Stimulated activated CD8-positive, alpha-beta memory T cell treated with anti-CD3 and anti-CD28 coated beads, Interleukin-15, amount 100 ng/mL, for 48 hours (primary cell): ENCODE measurements around the gene RHBDD3.
A peak's percentile ranks its signal among the peaks of the same experiment; 100 is the strongest.

Source experiments
- DNase-seq, 2 donors: peaks; one replicate each; pipeline ENCODE4 v3.0.0-alpha.2; 2020; ENCODE audit warnings: low read depth in 2 of 2

RHBDD3 gene

GRCh38 chr22:29306175-29306834 is 38.5 kb upstream of the RHBDD3 start, which contains the start of gene GAS2L1:
Gene GAS2L1 (plus strand): TSS chr22:29306650. CDS start chr22:29308106, 1,456 bp downstream.
- DNase-seq: peak in 1 of 2 donors; percentile 37

GRCh38 chr22:29305836-29306174 is 38.0 kb upstream of the RHBDD3 start:
- DNase-seq: no peak

GRCh38 chr22:29302681-29303465 is 35.1 kb upstream of the RHBDD3 start:
- DNase-seq: no peak

- no peak for DNase-seq
These were observed 34.6 kb upstream of the RHBDD3 start for GRCh38 chr22:29302402-29302680.

- no peak for DNase-seq
These were observed 34.1 kb upstream of the RHBDD3 start for GRCh38 chr22:29301716-29302401.

- DNase-seq: no peak
These were observed 33.2 kb upstream of the RHBDD3 start for GRCh38 chr22:29300807-29301601.

- no peak for DNase-seq
These were observed 32.7 kb upstream of the RHBDD3 start for GRCh38 chr22:29300467-29300806.

GRCh38 chr22:29299136-29299900 is 31.5 kb upstream of the RHBDD3 start:
- no peak for DNase-seq

GRCh38 chr22:29298641-29299040 is 30.9 kb upstream of the RHBDD3 start:
- DNase-seq: no peak

GRCh38 chr22:29292379-29292778 is 24.6 kb upstream of the RHBDD3 start:
- DNase-seq: no peak

GRCh38 chr22:29291215-29291614 is 23.4 kb upstream of the RHBDD3 start:
- no peak for DNase-seq

- DNase-seq: no peak
These were observed 22.3 kb upstream of the RHBDD3 start for GRCh38 chr22:29290061-29290460.

- DNase-seq: no peak
These were observed 21.1 kb upstream of the RHBDD3 start for GRCh38 chr22:29288837-29289236.

- no peak for DNase-seq
These were observed 16.4 kb upstream of the RHBDD3 start for GRCh38 chr22:29284196-29284595.

GRCh38 chr22:29277927-29278326 is 10.1 kb upstream of the RHBDD3 start:
- DNase-seq: no peak

- no peak for DNase-seq
These were observed 8.2 kb upstream of the RHBDD3 start for GRCh38 chr22:29275819-29276565.

- DNase-seq: no peak
These were observed 7.4 kb upstream of the RHBDD3 start for GRCh38 chr22:29275167-29275566.

- no peak for DNase-seq
These were observed 4.8 kb upstream of the RHBDD3 start for GRCh38 chr22:29272624-29273023.

GRCh38 chr22:29270475-29271271 is 2.9 kb upstream of the RHBDD3 start:
- no peak for DNase-seq
